Testis (tissue), 3 donors: ENCODE measurements around the gene C1orf87. TPM values are rescaled to one million over a fixed set of nuclear protein-coding genes. Genes with fewer than 3 reads are reported as not detected.

Source experiments
- DNase-seq: peaks from one replicate; pipeline ENCODE4 v3.0.0-alpha.2; 2019
- H3K27ac ChIP-seq, 2 donors: fragments of 200-600 bp; sonication (generic); one replicate each; pipeline ENCODE4 v1.5.1; 2019
- H3K27me3 ChIP-seq: fragments of 200-600 bp; sonication (generic); one replicate; pipeline ENCODE4 v1.5.1; 2019
- H3K36me3 ChIP-seq: fragments of 200-600 bp; sonication (generic); one replicate; pipeline ENCODE4 v1.5.1; 2017; ENCODE audit warnings: low read depth; ENCODE audit errors: missing control alignments
- H3K4me1 ChIP-seq: fragments of 200-600 bp; sonication (generic); one replicate; pipeline ENCODE4 v1.5.1; 2019
- H3K4me3 ChIP-seq, 2 donors: fragments of 200-600 bp; sonication (generic); one replicate each; pipeline ENCODE4 v1.5.1; 2017 to 2019
- H3K9me3 ChIP-seq: fragments of 200-600 bp; sonication (generic); one replicate; pipeline ENCODE4 v1.5.1; 2017
- POLR2A ChIP-seq: fragments of 450-650 bp; IDR thresholded peaks from one replicate; pipeline ENCODE4 v1.6.1; 2017; ENCODE audit warnings: antibody characterized with exemption, mild to moderate bottlenecking, moderate library complexity
- WGBS, 2 donors: methylation state at CpG; one replicate each; pipeline ENCODE4 v1.1.5; 2018; 5-methylcytosine and 5-hydroxymethylcytosine counted together
- intact Hi-C: fragments of 100-400 bp; cut with DNase I; formaldehyde crosslinking; loops from one replicate; pipeline ENCODE4 v1.15.1; 2023; ENCODE audit warnings: low total_unique reads
- polyA plus RNA-seq: library from polyadenylated mRNA; stranded (reverse); fragments of 350-450 nt; fragmentation: Illumina TruSeq; extraction: RNeasy Lipid Tissue Mini Kit (QIAGEN cat#74804); gene quantifications from one replicate; pipeline ENCODE4 v1.2.3, GENCODE V29; 2014; ENCODE audit warnings: low read depth, low replicate concordance; ENCODE audit not compliant: insufficient read depth
- total RNA-seq, 2 donors: library from RNA; depleted of rRNA; stranded (reverse); fragments of >200 nt; gene quantifications; one replicate each; pipeline ENCODE4 v1.2.3, GENCODE V29; 2016
- TF ChIP-seq, protein P1 (sequence below), 3 experiments: fragments of 450-650 bp in 2 of 3; fragments of 200-600 bp in 1 of 3; sonication (generic) in 1 of 3; IDR thresholded peaks; one replicate each; pipeline ENCODE4 v1.5.1; 2016 to 2019; ENCODE audit warnings: antibody characterized with exemption in 3 of 3, mild to moderate bottlenecking in 2 of 3, moderate library complexity in 1 of 3

The C1orf87 gene
- total and polyA plus RNA-seq, 3 donors from 2014 or later: 6.2 to 31.5 (median 12.6) TPM

DNA sequence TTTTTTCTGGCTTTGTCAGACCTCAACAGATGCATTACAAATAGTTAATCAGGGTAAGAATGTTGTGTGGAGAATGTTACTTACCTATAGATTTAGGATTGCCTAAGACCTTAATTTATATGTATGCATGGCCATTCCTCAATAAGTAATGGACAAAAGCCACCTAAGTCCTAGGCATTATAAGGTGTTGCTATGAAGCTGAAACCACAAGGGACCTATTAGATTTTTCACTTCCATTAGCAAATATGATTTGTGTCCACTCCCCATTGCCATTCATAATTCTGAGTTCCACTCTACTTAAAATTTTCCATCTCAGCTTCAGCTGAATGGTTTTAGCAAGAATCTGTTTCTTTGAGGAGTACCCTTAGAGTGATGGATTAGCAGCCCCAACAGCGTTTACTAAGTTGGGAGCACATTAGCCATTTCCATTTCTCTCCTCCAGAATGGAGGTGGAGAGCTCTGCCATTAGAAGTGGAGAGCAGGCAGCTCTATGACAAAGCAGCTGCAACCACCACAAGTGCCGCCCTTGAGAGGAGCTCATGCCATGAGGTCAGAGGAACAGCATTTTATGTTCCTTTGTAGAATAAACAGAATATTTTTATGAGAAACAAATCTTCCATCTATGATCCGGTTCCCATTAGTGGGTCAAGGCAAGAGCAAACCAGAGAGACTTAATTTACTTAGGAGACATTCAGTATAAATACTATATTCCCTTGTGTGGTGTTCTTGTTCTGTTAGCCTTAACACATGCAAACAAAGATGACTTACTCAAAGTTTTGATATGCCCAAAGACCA is 28.9 kb upstream of the C1orf87 start:
- H3K36me3 ChIP-seq: no peaks in the 10 kb centered on the region
- WGBS, 2 donors: 52 to 65% methylated on average over 3 of the region's 3 CpGs
- no peak for DNase-seq
- no peak overlapping the region for H3K4me3 ChIP-seq
- intact Hi-C loops: no loop called here
- TF ChIP-seq POLR2A: no peak
- TF ChIP-seq, protein P1, sequence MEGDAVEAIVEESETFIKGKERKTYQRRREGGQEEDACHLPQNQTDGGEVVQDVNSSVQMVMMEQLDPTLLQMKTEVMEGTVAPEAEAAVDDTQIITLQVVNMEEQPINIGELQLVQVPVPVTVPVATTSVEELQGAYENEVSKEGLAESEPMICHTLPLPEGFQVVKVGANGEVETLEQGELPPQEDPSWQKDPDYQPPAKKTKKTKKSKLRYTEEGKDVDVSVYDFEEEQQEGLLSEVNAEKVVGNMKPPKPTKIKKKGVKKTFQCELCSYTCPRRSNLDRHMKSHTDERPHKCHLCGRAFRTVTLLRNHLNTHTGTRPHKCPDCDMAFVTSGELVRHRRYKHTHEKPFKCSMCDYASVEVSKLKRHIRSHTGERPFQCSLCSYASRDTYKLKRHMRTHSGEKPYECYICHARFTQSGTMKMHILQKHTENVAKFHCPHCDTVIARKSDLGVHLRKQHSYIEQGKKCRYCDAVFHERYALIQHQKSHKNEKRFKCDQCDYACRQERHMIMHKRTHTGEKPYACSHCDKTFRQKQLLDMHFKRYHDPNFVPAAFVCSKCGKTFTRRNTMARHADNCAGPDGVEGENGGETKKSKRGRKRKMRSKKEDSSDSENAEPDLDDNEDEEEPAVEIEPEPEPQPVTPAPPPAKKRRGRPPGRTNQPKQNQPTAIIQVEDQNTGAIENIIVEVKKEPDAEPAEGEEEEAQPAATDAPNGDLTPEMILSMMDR (IDR thresholded peaks at IDR 0.05): no peak
- no peaks in the 10 kb centered on the region for H3K27me3 ChIP-seq
- no peaks in the 10 kb centered on the region for H3K4me1 ChIP-seq
- no peaks in the 10 kb centered on the region for H3K9me3 ChIP-seq
- H3K27ac ChIP-seq: peak overlapping the region in 1 of 2 donors; percentile 33

DNA sequence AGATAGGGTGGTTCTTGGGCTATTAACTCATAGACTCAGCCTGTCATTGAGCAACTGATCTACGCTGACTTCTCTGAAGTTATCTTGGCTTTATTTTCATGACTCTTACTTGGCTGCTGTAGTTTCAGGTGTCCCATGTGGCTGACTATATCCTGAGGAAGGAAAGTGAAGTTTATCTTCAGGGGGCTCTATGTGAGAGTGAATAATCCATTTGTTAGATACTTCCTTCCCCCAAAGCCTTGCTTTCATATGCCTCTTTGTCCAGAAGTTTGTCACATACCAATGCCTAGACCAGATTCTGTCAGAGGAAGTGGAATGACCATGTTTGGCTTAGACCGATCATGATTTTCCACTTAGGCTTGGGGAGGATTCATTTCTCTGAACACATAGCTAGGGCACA is 27.9 kb upstream of the C1orf87 start:
- DNase-seq: no peak
- WGBS, 2 donors: 86 to 91% methylated on average over 2 of the region's 2 CpGs

DNA sequence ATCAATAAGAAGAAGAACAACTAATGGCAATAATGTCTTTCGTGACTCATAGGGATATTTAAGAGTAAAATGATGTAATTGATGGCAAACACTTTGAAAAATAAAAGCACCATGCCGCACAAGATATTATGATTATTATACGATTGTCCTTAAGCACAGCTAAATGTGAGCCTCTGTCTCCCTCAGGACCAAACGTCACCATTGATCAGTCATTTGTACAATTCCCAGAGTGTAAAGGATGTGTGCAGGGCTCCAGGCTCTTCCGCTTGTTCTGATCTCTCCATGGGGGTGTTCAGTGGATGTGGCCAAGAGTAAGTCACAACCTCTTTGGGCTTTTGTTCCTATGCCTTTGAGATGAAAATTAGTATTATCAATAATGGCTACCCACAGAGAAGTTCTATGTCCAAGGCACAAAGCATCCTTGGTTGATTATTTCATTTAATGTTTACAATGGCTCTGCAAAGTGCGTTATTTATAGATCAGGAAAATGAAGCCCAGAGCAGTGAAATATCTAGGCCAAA is 17.7 kb upstream of the C1orf87 start:
- no peaks in the 10 kb centered on the region for H3K4me1 ChIP-seq
- no peak overlapping the region for H3K27ac ChIP-seq
- H3K9me3 ChIP-seq: no peaks in the 10 kb centered on the region
- intact Hi-C loops: no loop called here
- no peaks in the 10 kb centered on the region for H3K27me3 ChIP-seq
- H3K36me3 ChIP-seq: no peaks in the 10 kb centered on the region
- DNase-seq: no peak
- 94 to 95% methylated on average over 6 of the region's 6 CpGs for WGBS, 2 donors
- H3K4me3 ChIP-seq: no peak overlapping the region
- no peak for TF ChIP-seq POLR2A
- TF ChIP-seq, protein P1 (IDR thresholded peaks at IDR 0.05): no peak

More for the DNA sequence above, 27.9 kb upstream of the C1orf87 start:
- Histone ChIP-seq H3K9me3 (no peaks in the 10 kb centered on the region), H3K36me3 (no peaks in the 10 kb centered on the region), H3K4me3 (no peak overlapping the region), H3K27ac (no peak overlapping the region), H3K27me3 (no peaks in the 10 kb centered on the region), H3K4me1 (no peaks in the 10 kb centered on the region)
- intact Hi-C loops: no loop called here
- no peak for TF ChIP-seq POLR2A
- TF ChIP-seq, protein P1 (IDR thresholded peaks at IDR 0.05): no peak

DNA sequence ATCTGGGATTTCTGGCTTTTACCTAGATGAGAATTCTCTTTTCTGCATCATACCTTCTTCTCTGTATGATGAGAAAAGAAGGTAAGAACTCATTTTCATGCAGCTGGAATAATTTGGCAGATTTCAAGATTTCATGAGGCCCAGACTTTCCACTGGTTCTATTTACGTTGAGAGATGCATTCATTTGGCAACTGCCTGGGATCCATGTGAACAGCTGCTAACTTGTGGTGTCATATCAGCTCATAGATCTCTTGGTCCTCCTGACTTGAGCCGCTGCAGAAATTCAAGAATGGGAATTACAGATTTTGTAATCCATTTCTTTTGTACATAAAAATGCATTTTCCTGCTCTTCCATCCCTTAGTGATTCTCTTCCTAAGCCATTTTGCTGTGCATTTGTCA is 17.1 kb upstream of the C1orf87 start:
- Histone ChIP-seq H3K27ac (no peak overlapping the region), H3K9me3 (no peaks in the 10 kb centered on the region), H3K4me1 (no peaks in the 10 kb centered on the region), H3K36me3 (no peaks in the 10 kb centered on the region), H3K4me3 (no peak overlapping the region), H3K27me3 (no peaks in the 10 kb centered on the region)
- no peak for DNase-seq
- TF ChIP-seq, protein P1 (IDR thresholded peaks at IDR 0.05): no peak
- TF ChIP-seq POLR2A: no peak
- intact Hi-C loops: no loop called here
- WGBS, 2 donors: 76 to 82% methylated on average over 2 of the region's 2 CpGs
